ENCODE measurements around the gene FABP7.
A peak's percentile ranks its signal among the peaks of the same experiment; 100 is the strongest.
"Not testable (repeated sequence)": the region's sequence is repeated elsewhere in the genome, so short reads cannot be mapped to it uniquely, and the experiment has no call there.

The FABP7 gene

DNA sequence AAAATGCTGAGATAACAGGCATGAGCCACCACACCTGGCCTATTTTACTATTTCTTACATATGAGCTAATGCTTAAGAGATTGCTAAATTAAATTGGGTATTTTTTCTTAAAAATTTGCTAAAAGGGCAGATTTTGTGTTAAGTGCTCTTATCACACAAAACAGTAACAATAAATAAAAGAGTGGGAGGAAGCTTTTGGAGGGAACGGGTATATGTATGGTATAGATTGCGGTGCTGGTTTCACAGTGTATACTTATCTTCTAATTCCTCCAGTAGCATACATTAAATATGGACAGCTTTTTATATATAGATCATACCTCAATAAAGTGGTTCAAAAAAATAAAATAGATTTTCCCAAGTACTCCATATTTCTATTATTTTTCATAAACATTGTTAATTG lies 39.4 kb upstream of the FABP7 start:
- Histone ChIP-seq H3K36me3 (ENCODE audit: insufficient read depth) (no peaks in the 10 kb centered on the region), H3K27ac (no peak overlapping the region), H3K79me2 (ENCODE audit: insufficient read depth, low read depth) (no peaks in the 10 kb centered on the region), H3K4me3 (IDR thresholded peaks at IDR 0.05; ENCODE audit: insufficient read depth, low read depth, low read length) (no peak overlapping the region), H3K4me1 (ENCODE audit: low read depth, poor library complexity, severe bottlenecking) (no peaks in the 10 kb centered on the region), H4K20me1 (ENCODE audit: insufficient read depth) (no peaks in the 10 kb centered on the region), H3K4me2 (no peak overlapping the region), H3K27me3 (ENCODE audit: insufficient read depth, low read depth) (no peaks in the 10 kb centered on the region), H3K9ac (no peak overlapping the region), H2AFZ (ENCODE audit: low read depth) (no peak overlapping the region)
- TF ChIP-seq, protein P1, sequence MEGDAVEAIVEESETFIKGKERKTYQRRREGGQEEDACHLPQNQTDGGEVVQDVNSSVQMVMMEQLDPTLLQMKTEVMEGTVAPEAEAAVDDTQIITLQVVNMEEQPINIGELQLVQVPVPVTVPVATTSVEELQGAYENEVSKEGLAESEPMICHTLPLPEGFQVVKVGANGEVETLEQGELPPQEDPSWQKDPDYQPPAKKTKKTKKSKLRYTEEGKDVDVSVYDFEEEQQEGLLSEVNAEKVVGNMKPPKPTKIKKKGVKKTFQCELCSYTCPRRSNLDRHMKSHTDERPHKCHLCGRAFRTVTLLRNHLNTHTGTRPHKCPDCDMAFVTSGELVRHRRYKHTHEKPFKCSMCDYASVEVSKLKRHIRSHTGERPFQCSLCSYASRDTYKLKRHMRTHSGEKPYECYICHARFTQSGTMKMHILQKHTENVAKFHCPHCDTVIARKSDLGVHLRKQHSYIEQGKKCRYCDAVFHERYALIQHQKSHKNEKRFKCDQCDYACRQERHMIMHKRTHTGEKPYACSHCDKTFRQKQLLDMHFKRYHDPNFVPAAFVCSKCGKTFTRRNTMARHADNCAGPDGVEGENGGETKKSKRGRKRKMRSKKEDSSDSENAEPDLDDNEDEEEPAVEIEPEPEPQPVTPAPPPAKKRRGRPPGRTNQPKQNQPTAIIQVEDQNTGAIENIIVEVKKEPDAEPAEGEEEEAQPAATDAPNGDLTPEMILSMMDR (conservative IDR thresholded peaks at IDR 0.05; ENCODE audit: low read depth, low read length) = no peak

GRCh38 chr6:122740936-122741335 lies 38.6 kb upstream of the FABP7 start:
- H2AFZ ChIP-seq (ENCODE audit: low read depth) = no peak overlapping the region

DNA sequence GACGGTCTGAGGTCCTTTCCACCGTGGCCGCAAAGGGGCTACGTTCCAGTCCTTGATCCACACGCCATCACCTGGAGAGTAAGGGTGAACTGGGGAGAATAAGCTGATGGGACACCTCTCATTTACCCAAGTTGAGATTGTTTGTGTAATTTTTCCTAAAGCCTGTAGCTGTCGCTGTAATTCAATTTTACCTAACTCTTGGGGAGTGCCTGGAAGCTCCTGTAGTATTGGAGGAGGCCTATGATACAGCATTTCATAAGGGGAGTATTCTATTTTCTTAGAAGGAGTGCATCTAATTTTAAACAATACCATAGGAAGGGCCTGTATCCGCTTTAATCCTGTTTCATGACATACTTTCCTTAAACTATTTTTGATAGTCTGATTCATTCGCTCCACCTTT lies 35.3 kb upstream of the FABP7 start:
- not testable (repeated sequence) for H4K20me1 ChIP-seq (ENCODE audit: insufficient read depth)

More at GRCh38 chr6:122740936-122741335, 38.6 kb upstream of the FABP7 start:
- H3K4me3 ChIP-seq (IDR thresholded peaks at IDR 0.05; ENCODE audit: insufficient read depth, low read depth, low read length) = no peak overlapping the region
- no peak overlapping the region for H3K9ac ChIP-seq
- no peaks in the 10 kb centered on the region for H3K36me3 ChIP-seq (ENCODE audit: insufficient read depth)
- no peak overlapping the region for H3K27ac ChIP-seq
- no peaks in the 10 kb centered on the region for H3K27me3 ChIP-seq (ENCODE audit: insufficient read depth, low read depth)
- no peaks in the 10 kb centered on the region for H3K79me2 ChIP-seq (ENCODE audit: insufficient read depth, low read depth)
- H3K4me1 ChIP-seq (ENCODE audit: low read depth, poor library complexity, severe bottlenecking) = no peaks in the 10 kb centered on the region
- no peak overlapping the region for H3K4me2 ChIP-seq
- TF ChIP-seq, protein P1 (conservative IDR thresholded peaks at IDR 0.05; ENCODE audit: low read depth, low read length) = no peak
- no peaks in the 10 kb centered on the region for H4K20me1 ChIP-seq (ENCODE audit: insufficient read depth)

GRCh38 chr6:122744856-122745255 lies 34.7 kb upstream of the FABP7 start:
- not testable (repeated sequence) for H4K20me1 ChIP-seq (ENCODE audit: insufficient read depth); H3K4me2 ChIP-seq; H2AFZ ChIP-seq (ENCODE audit: low read depth)

More for the DNA sequence above, 35.3 kb upstream of the FABP7 start:
- H3K79me2 ChIP-seq (ENCODE audit: insufficient read depth, low read depth); H3K36me3 ChIP-seq (ENCODE audit: insufficient read depth); H2AFZ ChIP-seq (ENCODE audit: low read depth); H3K4me3 ChIP-seq (IDR thresholded peaks at IDR 0.05; ENCODE audit: insufficient read depth, low read depth, low read length); H3K9ac ChIP-seq; H3K27me3 ChIP-seq (ENCODE audit: insufficient read depth, low read depth); H3K4me2 ChIP-seq; H3K4me1 ChIP-seq (ENCODE audit: low read depth, poor library complexity, severe bottlenecking); H3K27ac ChIP-seq: not testable (repeated sequence)
- TF ChIP-seq, protein P1 (conservative IDR thresholded peaks at IDR 0.05; ENCODE audit: low read depth, low read length) = peak; percentile 26; the same call in 1 of the 2 replicates

GRCh38 chr6:122746688-122747087 lies 32.8 kb upstream of the FABP7 start:
- Histone ChIP-seq H3K27ac (no peak overlapping the region), H3K27me3 (ENCODE audit: insufficient read depth, low read depth) (no peaks in the 10 kb centered on the region), H2AFZ (ENCODE audit: low read depth) (no peak overlapping the region), H3K4me1 (ENCODE audit: low read depth, poor library complexity, severe bottlenecking) (peaks cover 30% of the 10 kb centered on the region), H3K4me2 (no peak overlapping the region), H3K79me2 (ENCODE audit: insufficient read depth, low read depth) (no peaks in the 10 kb centered on the region), H3K4me3 (IDR thresholded peaks at IDR 0.05; ENCODE audit: insufficient read depth, low read depth, low read length) (no peak overlapping the region), H3K9ac (no peak overlapping the region), H4K20me1 (ENCODE audit: insufficient read depth) (no peaks in the 10 kb centered on the region), H3K36me3 (ENCODE audit: insufficient read depth) (no peaks in the 10 kb centered on the region)
- TF ChIP-seq, protein P1 (conservative IDR thresholded peaks at IDR 0.05; ENCODE audit: low read depth, low read length) = no peak

More at GRCh38 chr6:122744856-122745255, 34.7 kb upstream of the FABP7 start:
- H3K9ac ChIP-seq; H3K27ac ChIP-seq; H3K27me3 ChIP-seq (ENCODE audit: insufficient read depth, low read depth); H3K79me2 ChIP-seq (ENCODE audit: insufficient read depth, low read depth); H3K36me3 ChIP-seq (ENCODE audit: insufficient read depth); H3K4me3 ChIP-seq (IDR thresholded peaks at IDR 0.05; ENCODE audit: insufficient read depth, low read depth, low read length): not testable (repeated sequence)
- H3K4me1 ChIP-seq (ENCODE audit: low read depth, poor library complexity, severe bottlenecking) = peaks cover 11% of the 10 kb centered on the region

All from KMS-11 (cell line).